ENCODE measurements around the gene OGFOD2.

- TF ChIP-seq POLR2AphosphoS5 (IDR thresholded peaks at IDR 0.05; ENCODE audit: low read depth, low read length) (no peak), REST (IDR thresholded peaks at IDR 0.05; ENCODE audit: insufficient read depth in 1 of 2, low read depth in 2 of 2, low read length in 2 of 2) (no peak)
These were observed 45.2 kb upstream of the OGFOD2 start for GRCh38 chr12:122929812-122930211.

Measured in PFSK-1 (cell line).